IMR-90 (cell line): ENCODE measurements around the gene BDH1.
"Not testable (repeated sequence)": the region's sequence is repeated elsewhere in the genome, so short reads cannot be mapped to it uniquely, and the experiment has no call there.

ENCODE experiments used
- MXI1 ChIP-seq: IDR thresholded peaks from 2 replicates; pipeline ENCODE4 v1.6.1; 2012; ENCODE audit warnings: low read depth, mild to moderate bottlenecking, low read length, moderate library complexity, borderline replicate concordance
- POLR2A ChIP-seq: IDR thresholded peaks from 2 replicates; pipeline ENCODE4 v1.6.1; 2012; ENCODE audit warnings: mild to moderate bottlenecking, low read depth, low read length
- SMC3 ChIP-seq: fragments of 150-350 bp; IDR thresholded peaks from 2 replicates; pipeline ENCODE4 v1.6.1; 2016; ENCODE audit warnings: low read depth, mild to moderate bottlenecking, antibody characterized with exemption, low read length, moderate library complexity
- TF ChIP-seq, protein P1 (sequence below): conservative IDR thresholded peaks from 2 replicates; pipeline ENCODE4 v1.5.1; 2012; ENCODE audit warnings: mild to moderate bottlenecking, low read depth, low read length, improper control_type of control experiment

DNA sequence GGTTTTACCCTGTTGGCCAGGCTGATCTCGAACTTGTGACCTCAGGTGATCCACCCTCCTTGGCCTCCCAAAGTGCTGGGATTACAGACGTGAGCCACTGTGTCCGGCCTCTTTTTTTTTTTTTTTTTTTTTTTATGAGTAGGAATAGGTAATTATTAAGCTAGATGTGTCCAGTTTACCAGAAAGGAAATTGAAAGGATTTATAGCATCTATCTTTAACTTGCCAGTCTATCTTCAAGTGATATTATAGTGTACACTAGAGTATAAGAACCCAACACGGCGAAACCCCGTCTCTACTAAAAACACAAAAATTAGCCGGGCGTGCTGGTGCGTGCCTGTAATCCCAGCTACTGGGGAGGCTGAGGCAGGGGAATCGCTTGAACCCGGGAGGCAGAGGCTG, 31.0 kb upstream of the BDH1 start:
- not testable (repeated sequence) for TF ChIP-seq POLR2A, MXI1, SMC3
- TF ChIP-seq, protein P1, sequence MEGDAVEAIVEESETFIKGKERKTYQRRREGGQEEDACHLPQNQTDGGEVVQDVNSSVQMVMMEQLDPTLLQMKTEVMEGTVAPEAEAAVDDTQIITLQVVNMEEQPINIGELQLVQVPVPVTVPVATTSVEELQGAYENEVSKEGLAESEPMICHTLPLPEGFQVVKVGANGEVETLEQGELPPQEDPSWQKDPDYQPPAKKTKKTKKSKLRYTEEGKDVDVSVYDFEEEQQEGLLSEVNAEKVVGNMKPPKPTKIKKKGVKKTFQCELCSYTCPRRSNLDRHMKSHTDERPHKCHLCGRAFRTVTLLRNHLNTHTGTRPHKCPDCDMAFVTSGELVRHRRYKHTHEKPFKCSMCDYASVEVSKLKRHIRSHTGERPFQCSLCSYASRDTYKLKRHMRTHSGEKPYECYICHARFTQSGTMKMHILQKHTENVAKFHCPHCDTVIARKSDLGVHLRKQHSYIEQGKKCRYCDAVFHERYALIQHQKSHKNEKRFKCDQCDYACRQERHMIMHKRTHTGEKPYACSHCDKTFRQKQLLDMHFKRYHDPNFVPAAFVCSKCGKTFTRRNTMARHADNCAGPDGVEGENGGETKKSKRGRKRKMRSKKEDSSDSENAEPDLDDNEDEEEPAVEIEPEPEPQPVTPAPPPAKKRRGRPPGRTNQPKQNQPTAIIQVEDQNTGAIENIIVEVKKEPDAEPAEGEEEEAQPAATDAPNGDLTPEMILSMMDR = not testable (repeated sequence)
